Kidney epithelial cell (primary cell): ENCODE data around the gene MYO1F. TPM values are rescaled to one million over a fixed set of nuclear protein-coding genes. Genes with fewer than 3 reads are reported as not detected.

Source experiments
- DNase-seq: peaks from one replicate; pipeline ENCODE4 v3.0.0-alpha.2; 2010; ENCODE audit warnings: low read depth
- H3K27me3 ChIP-seq: 2 replicates; pipeline ENCODE4 v1.6.0; 2011; ENCODE audit warnings: low read length; ENCODE audit not compliant: control insufficient read depth, insufficient read depth
- H3K36me3 ChIP-seq: 2 replicates; pipeline ENCODE4 v1.5.1; 2011; ENCODE audit warnings: low read length; ENCODE audit not compliant: control insufficient read depth, insufficient read depth
- H3K4me3 ChIP-seq: 2 replicates; pipeline ENCODE4 v1.5.1; 2011; ENCODE audit warnings: low read depth, mild to moderate bottlenecking, control low read depth, low read length
- CTCF ChIP-seq: IDR thresholded peaks from 2 replicates; pipeline ENCODE4 v1.5.1; 2011; ENCODE audit warnings: mild to moderate bottlenecking, moderate library complexity, low read length, control low read depth, inconsistent platforms; ENCODE audit not compliant: insufficient read depth, poor library complexity, severe bottlenecking
- total RNA-seq: library from RNA; depleted of rRNA; stranded (reverse); fragments of >200 nt; gene quantifications from 2 replicates; pipeline ENCODE4 v1.2.3, GENCODE V29; 2015

The MYO1F gene
- total RNA-seq, 1 donor from 2014 or later = 0.08 TPM

- peaks cover 5% of the 10 kb centered on the region for H3K36me3 ChIP-seq
These were observed 88.9 kb downstream of the MYO1F start for GRCh38 chr19:8488365-8488764.

GRCh38 chr19:8487137-8487851 lies 89.9 kb downstream of the MYO1F start:
- DNase-seq = no peak
- H3K36me3 ChIP-seq = peaks cover 5% of the 10 kb centered on the region
- H3K4me3 ChIP-seq = no peak overlapping the region
- H3K27me3 ChIP-seq = no peaks in the 10 kb centered on the region
- no peak for TF ChIP-seq CTCF

More at GRCh38 chr19:8488365-8488764, 88.9 kb downstream of the MYO1F start:
- DNase-seq = no peak
- Histone ChIP-seq H3K27me3 (no peaks in the 10 kb centered on the region), H3K4me3 (no peak overlapping the region)
- TF ChIP-seq CTCF = no peak

- Histone ChIP-seq H3K36me3 (peaks cover 5% of the 10 kb centered on the region), H3K27me3 (no peaks in the 10 kb centered on the region), H3K4me3 (no peak overlapping the region)
- no peak for TF ChIP-seq CTCF
- no peak for DNase-seq
These were observed 90.5 kb downstream of the MYO1F start for GRCh38 chr19:8486661-8487136.

- peaks cover 5% of the 10 kb centered on the region for H3K36me3 ChIP-seq
- H3K4me3 ChIP-seq = no peak overlapping the region
- no peak for TF ChIP-seq CTCF
- H3K27me3 ChIP-seq = no peaks in the 10 kb centered on the region
- DNase-seq = no peak
These were observed 91.5 kb downstream of the MYO1F start for GRCh38 chr19:8485561-8486371.

GRCh38 chr19:8484331-8484894 lies 92.8 kb downstream of the MYO1F start:
- H3K4me3 ChIP-seq = no peak overlapping the region
- H3K27me3 ChIP-seq = no peaks in the 10 kb centered on the region
- H3K36me3 ChIP-seq = peaks cover 5% of the 10 kb centered on the region
- no peak for DNase-seq
- TF ChIP-seq CTCF = no peak
